Stimulated activated CD4-positive, alpha-beta T cell treated with anti-CD3 and anti-CD28 coated beads, Interleukin-2, amount 100 ng/mL, for 48 hours (primary cell): Measurements from ENCODE around the gene ZNF708.
"Not testable (repeated sequence)": the region's sequence is repeated elsewhere in the genome, so short reads cannot be mapped to it uniquely, and the experiment has no call there.

Source experiments
- DNase-seq, 2 donors: peaks; one replicate each; pipeline ENCODE4 v3.0.0-alpha.2; 2020

ZNF708 gene

GRCh38 chr19:21259421-21260124 lies 69.6 kb downstream of the ZNF708 start:
- DNase-seq = not testable (repeated sequence)

GRCh38 chr19:21256722-21257121 lies 72.5 kb downstream of the ZNF708 start:
- no peak for DNase-seq
